NOMO-1 (cell line): Measurements from ENCODE around the gene NRXN3.
"Not testable (repeated sequence)": the region's sequence is repeated elsewhere in the genome, so short reads cannot be mapped to it uniquely, and the experiment has no call there.

ENCODE experiments used
- DNase-seq, 2 experiments: peaks; one replicate each; lab custom pipeline; 2025; ENCODE audit not compliant: unreplicated experiment in 2 of 2; lab: John Stamatoyannopoulos, UW

Gene NRXN3

GRCh38 chr14:78455896-78456435 is 285.8 kb downstream of the NRXN3 start:
- DNase-seq: peak; percentile 25 to 68

GRCh38 chr14:78469947-78470346 is 299.8 kb downstream of the NRXN3 start:
- no peak for DNase-seq

GRCh38 chr14:78479127-78479780 is 309.1 kb downstream of the NRXN3 start:
- DNase-seq: no peak

GRCh38 chr14:78484028-78484427 is 313.9 kb downstream of the NRXN3 start:
- DNase-seq: no peak

GRCh38 chr14:78486081-78486480 is 315.9 kb downstream of the NRXN3 start:
- no peak for DNase-seq

- DNase-seq: no peak
Measured at GRCh38 chr14:78486621-78487020, 316.4 kb downstream of the NRXN3 start.

- DNase-seq: not testable (repeated sequence)
Measured at GRCh38 chr14:78487573-78487972, 317.4 kb downstream of the NRXN3 start.

- no peak for DNase-seq
Measured at GRCh38 chr14:78488938-78489337, 318.8 kb downstream of the NRXN3 start.

- DNase-seq: no peak
Measured at GRCh38 chr14:78491048-78491447, 320.9 kb downstream of the NRXN3 start.

- no peak for DNase-seq
Measured at GRCh38 chr14:78498062-78498595, 328.0 kb downstream of the NRXN3 start.

GRCh38 chr14:78501909-78502308 is 331.7 kb downstream of the NRXN3 start:
- no peak for DNase-seq

GRCh38 chr14:78508023-78508422 is 337.9 kb downstream of the NRXN3 start:
- no peak for DNase-seq

GRCh38 chr14:78509516-78509915 is 339.3 kb downstream of the NRXN3 start:
- no peak for DNase-seq

GRCh38 chr14:78512021-78512420 is 341.8 kb downstream of the NRXN3 start:
- no peak for DNase-seq

GRCh38 chr14:78519863-78520262 is 349.7 kb downstream of the NRXN3 start:
- DNase-seq: peak in 1 of 2 experiments; percentile 29

- no peak for DNase-seq
Measured at GRCh38 chr14:78524196-78524595, 354.0 kb downstream of the NRXN3 start.

- DNase-seq: no peak
Measured at GRCh38 chr14:78524766-78525165, 354.6 kb downstream of the NRXN3 start.

GRCh38 chr14:78530078-78530477 is 359.9 kb downstream of the NRXN3 start:
- DNase-seq: peak; percentile 1 to 12

- DNase-seq: no peak
Measured at GRCh38 chr14:78534141-78534540, 364.0 kb downstream of the NRXN3 start.

- DNase-seq: no peak
Measured at GRCh38 chr14:78535041-78535440, 364.9 kb downstream of the NRXN3 start.

- DNase-seq: not testable (repeated sequence)
Measured at GRCh38 chr14:78541788-78542187, 371.6 kb downstream of the NRXN3 start.

GRCh38 chr14:78543433-78543832 is 373.3 kb downstream of the NRXN3 start:
- DNase-seq: no peak
